Panc1 (cell line): ENCODE results near the gene TNFSF4. TPM values are rescaled to one million over a fixed set of nuclear protein-coding genes. Genes with fewer than 3 reads are reported as not detected.

Experiments
- ATAC-seq: fragments of 200-7000 bp; cut with Tn5 transposase; 2 replicates; pipeline ENCODE4 v1.9.1; 2020; ENCODE audit warnings: mild to moderate bottlenecking, moderate library complexity
- BruUV-seq: library from RNA; stranded (reverse); fragments of 400-500 nt; replicated peaks from 2 replicates; lab custom pipeline; 2021; lab: Mats Ljungman, UMichigan
- CTCF ChIA-PET: fragments of 300-600 bp; sonication (Branson Sonifier 250); formaldehyde crosslinking; loops from one replicate; lab custom pipeline; 2022; ENCODE audit warnings: antibody characterized with exemption; lab: Charles Lee
- POLR2A ChIA-PET: fragments of 300-600 bp; sonication (Branson Sonifier 250); formaldehyde crosslinking; loops from one replicate; lab custom pipeline; 2022; ENCODE audit warnings: antibody characterized with exemption; lab: Charles Lee
- DNase-seq: peaks from one replicate; pipeline ENCODE4 v3.0.0-alpha.2; 2010; ENCODE audit warnings: low read depth, low spot score
- H3K27ac ChIP-seq: 2 replicates; pipeline ENCODE4 v1.5.1; 2011; ENCODE audit warnings: mild to moderate bottlenecking, low read length, inconsistent platforms
- H3K27me3 ChIP-seq: fragments of 200-500 bp; sonication (Bioruptor generic); 2 replicates; pipeline ENCODE4 v1.6.0; 2014; ENCODE audit warnings: low read length, inconsistent platforms; ENCODE audit not compliant: control insufficient read depth, insufficient read depth
- H3K36me3 ChIP-seq: fragments of 200-500 bp; sonication (Bioruptor generic); 2 replicates; pipeline ENCODE4 v1.5.1; 2014; ENCODE audit warnings: inconsistent platforms, mild to moderate bottlenecking, low read length, moderate library complexity; ENCODE audit not compliant: control insufficient read depth, insufficient read depth
- H3K4me1 ChIP-seq: 2 replicates; pipeline ENCODE4 v1.5.1; 2011; ENCODE audit warnings: inconsistent platforms, mild to moderate bottlenecking, low read length, moderate library complexity; ENCODE audit not compliant: control insufficient read depth, insufficient read depth
- H3K4me3 ChIP-seq, 2 experiments: 2 replicates each; pipeline ENCODE4 v1.5.1; 2011 to 2012; ENCODE audit warnings: low read depth in 2 of 2, low read length in 2 of 2, mild to moderate bottlenecking in 2 of 2, inconsistent platforms in 1 of 2, moderate library complexity in 1 of 2
- H3K9me3 ChIP-seq: fragments of 200-500 bp; sonication (Bioruptor generic); 2 replicates; pipeline ENCODE4 v1.5.1; 2014; ENCODE audit warnings: low read depth, mild to moderate bottlenecking, inconsistent platforms, low read length, moderate library complexity; ENCODE audit not compliant: control insufficient read depth, insufficient read depth
- CTCF ChIP-seq: fragments of 450-650 bp; IDR thresholded peaks from 2 replicates; pipeline ENCODE4 v1.5.1; 2017; ENCODE audit warnings: mild to moderate bottlenecking
- POLR2AphosphoS5 ChIP-seq: IDR thresholded peaks from 2 replicates; pipeline ENCODE4 v1.6.1; 2012; ENCODE audit warnings: mild to moderate bottlenecking, low read depth, low read length, moderate library complexity
- REST ChIP-seq, 2 experiments: IDR thresholded peaks; 2 replicates each; pipeline ENCODE4 v1.6.1; 2011 to 2012; ENCODE audit warnings: low read depth in 2 of 2, control low read depth in 1 of 2, low read length in 1 of 2, mild to moderate bottlenecking in 1 of 2, moderate library complexity in 1 of 2; ENCODE audit not compliant: insufficient read depth in 1 of 2
- SIN3A ChIP-seq: IDR thresholded peaks from 2 replicates; pipeline ENCODE4 v1.6.1; 2012; ENCODE audit warnings: low read depth, mild to moderate bottlenecking, low read length, moderate library complexity, borderline replicate concordance; ENCODE audit not compliant: insufficient read depth
- TCF7L2 ChIP-seq: IDR thresholded peaks from 2 replicates; pipeline ENCODE4 v1.6.1; 2011; ENCODE audit warnings: mild to moderate bottlenecking, low read depth, low read length, inconsistent platforms
- in situ Hi-C: cut with HindIII; loops from 2 replicates; pipeline ENCODE4 v1.10.0; 2016; ENCODE audit warnings: low sequenced_read_pairs, low pct_unique_long_range_greater_than_20kb
- intact Hi-C: fragments of 100-400 bp; cut with micrococcal nuclease; formaldehyde crosslinking; loops from one replicate; pipeline ENCODE4 v1.10.0; 2022; ENCODE audit not compliant: unreplicated experiment
- total RNA-seq: library from RNA; stranded (reverse); gene quantifications from one replicate; pipeline ENCODE4 v1.2.1, GENCODE V29; 2021; ENCODE audit not compliant: unreplicated experiment

The TNFSF4 gene
- total RNA-seq, 1 experiment from 2014 or later = 0.13 TPM

GRCh38 chr1:173168941-173169340, 38.2 kb downstream of the TNFSF4 start:
- Histone ChIP-seq H3K9me3 (no peaks in the 10 kb centered on the region), H3K27me3 (no peaks in the 10 kb centered on the region), H3K4me1 (no peaks in the 10 kb centered on the region), H3K4me3 (no peak overlapping the region), H3K36me3 (no peaks in the 10 kb centered on the region), H3K27ac (no peak overlapping the region)
- ChIA-PET CTCF (no interaction called here), POLR2A (no interaction called here)
- DNase-seq (no peak), ATAC-seq (no peak)
- TF ChIP-seq CTCF = no peak
- in situ Hi-C loops = no loop called here
- BruUV-seq = no TSS peak
- intact Hi-C loops = no loop called here

- intact Hi-C loops = no loop called here
- CTCF ChIA-PET = no interaction called here
- POLR2A ChIA-PET = no interaction called here
- no peaks in the 10 kb centered on the region for H3K9me3 ChIP-seq
- in situ Hi-C loops = no loop called here
- H3K36me3 ChIP-seq = no peaks in the 10 kb centered on the region
- no peaks in the 10 kb centered on the region for H3K27me3 ChIP-seq
- no peak overlapping the region for H3K4me3 ChIP-seq
- ATAC-seq = no peak
- no TSS peak for BruUV-seq
- no peak overlapping the region for H3K27ac ChIP-seq
- no peak for DNase-seq
- no peaks in the 10 kb centered on the region for H3K4me1 ChIP-seq
- TF ChIP-seq POLR2AphosphoS5 (no peak), REST (IDR thresholded peaks at IDR 0.05; ENCODE audit: insufficient read depth in 1 of 2, low read depth in 2 of 2, low read length in 1 of 2) (no peak), TCF7L2 (no peak), SIN3A (no peak), CTCF (no peak)
Observed at GRCh38 chr1:173164686-173165085, 42.4 kb downstream of the TNFSF4 start.

- ChIA-PET CTCF (no interaction called here), POLR2A (no interaction called here)
- in situ Hi-C loops (no loop called here), intact Hi-C loops (no loop called here)
- Histone ChIP-seq H3K4me1 (no peaks in the 10 kb centered on the region), H3K4me3 (no peak overlapping the region), H3K9me3 (no peaks in the 10 kb centered on the region), H3K27ac (no peak overlapping the region), H3K36me3 (no peaks in the 10 kb centered on the region), H3K27me3 (no peaks in the 10 kb centered on the region)
- TF ChIP-seq CTCF = no peak
- no peak for TF ChIP-seq POLR2AphosphoS5
- no peak for TF ChIP-seq SIN3A
- TF ChIP-seq TCF7L2 = no peak
- no peak for TF ChIP-seq REST (IDR thresholded peaks at IDR 0.05; ENCODE audit: insufficient read depth in 1 of 2, low read depth in 2 of 2, low read length in 1 of 2)
- ATAC-seq (no peak), DNase-seq (no peak)
- BruUV-seq = no TSS peak
Observed at GRCh38 chr1:173164178-173164577, 43.0 kb downstream of the TNFSF4 start.
